Measurements from ENCODE around the gene SLC16A3. TPM values are rescaled to one million over a fixed set of nuclear protein-coding genes. Genes with fewer than 3 reads are reported as not detected.
A peak's percentile ranks its signal among the peaks of the same experiment; 100 is the strongest.

The SLC16A3 gene
- polyA plus RNA-seq, 1 donor (not counting 4 experiments of a cell fraction or from before 2014, with no cell fraction given) = 35.7 TPM

DNA sequence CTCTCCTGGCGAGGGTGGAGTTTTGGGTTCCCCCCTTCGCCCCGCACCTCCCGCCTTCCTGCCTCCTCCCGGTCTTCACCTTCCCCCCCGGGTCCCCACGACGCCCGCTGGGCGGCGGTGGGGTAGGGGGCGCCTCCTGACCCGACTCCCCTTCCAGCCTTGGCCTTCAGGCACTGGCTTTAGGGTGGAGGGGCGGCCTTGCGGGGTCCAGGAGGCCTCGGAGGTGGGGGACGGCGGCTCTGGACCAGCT is 2.4 kb downstream of the SLC16A3 start:
- TF ChIP-seq, protein P1, sequence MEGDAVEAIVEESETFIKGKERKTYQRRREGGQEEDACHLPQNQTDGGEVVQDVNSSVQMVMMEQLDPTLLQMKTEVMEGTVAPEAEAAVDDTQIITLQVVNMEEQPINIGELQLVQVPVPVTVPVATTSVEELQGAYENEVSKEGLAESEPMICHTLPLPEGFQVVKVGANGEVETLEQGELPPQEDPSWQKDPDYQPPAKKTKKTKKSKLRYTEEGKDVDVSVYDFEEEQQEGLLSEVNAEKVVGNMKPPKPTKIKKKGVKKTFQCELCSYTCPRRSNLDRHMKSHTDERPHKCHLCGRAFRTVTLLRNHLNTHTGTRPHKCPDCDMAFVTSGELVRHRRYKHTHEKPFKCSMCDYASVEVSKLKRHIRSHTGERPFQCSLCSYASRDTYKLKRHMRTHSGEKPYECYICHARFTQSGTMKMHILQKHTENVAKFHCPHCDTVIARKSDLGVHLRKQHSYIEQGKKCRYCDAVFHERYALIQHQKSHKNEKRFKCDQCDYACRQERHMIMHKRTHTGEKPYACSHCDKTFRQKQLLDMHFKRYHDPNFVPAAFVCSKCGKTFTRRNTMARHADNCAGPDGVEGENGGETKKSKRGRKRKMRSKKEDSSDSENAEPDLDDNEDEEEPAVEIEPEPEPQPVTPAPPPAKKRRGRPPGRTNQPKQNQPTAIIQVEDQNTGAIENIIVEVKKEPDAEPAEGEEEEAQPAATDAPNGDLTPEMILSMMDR (optimal IDR thresholded peaks at IDR 0.05 in 1 of 3, IDR thresholded peaks at IDR 0.05 in 1 of 3, conservative IDR thresholded peaks at IDR 0.05 in 1 of 3; ENCODE audit: extremely low read depth in 1 of 3, insufficient read depth in 2 of 3, low read length in 3 of 3) = no peak
- TF ChIP-seq EZH2 (IDR thresholded peaks at IDR 0.05; ENCODE audit: low read length) = no peak
- Histone ChIP-seq H3K79me2 (ENCODE audit: control insufficient read depth, insufficient read depth, low read length) (no peaks in the 10 kb centered on the region), H3K9me1 (ENCODE audit: control insufficient read depth, extremely low read depth, insufficient read depth, low read length) (no peaks in the 10 kb centered on the region), H3K4me1 (ENCODE audit: control insufficient read depth, extremely low read depth, insufficient read depth, low read length) (peaks cover 26% of the 10 kb centered on the region), H4K20me1 (ENCODE audit: control insufficient read depth, extremely low read depth, insufficient read depth, low read length) (no peaks in the 10 kb centered on the region), H3K9ac (ENCODE audit: control insufficient read depth, extremely low read depth, insufficient read depth, low read length) (peak overlapping the region; percentile 22), H3K9me3 (ENCODE audit: control insufficient read depth, low read depth, low read length) (no peaks in the 10 kb centered on the region), H3K27ac (ENCODE audit: control insufficient read depth, insufficient read depth, low read length) (no peak overlapping the region), H3K4me3 (ENCODE audit: control insufficient read depth in 2 of 3, extremely low read depth in 1 of 3, insufficient read depth in 2 of 3, low read depth in 1 of 3, low read length in 3 of 3) (peak overlapping the region; percentile 38 to 80 (median 60)), H3K36me3 (ENCODE audit: control insufficient read depth in 2 of 2, extremely low read depth in 1 of 2, insufficient read depth in 2 of 2, low read length in 2 of 2) (no peaks in the 10 kb centered on the region), H2AFZ (ENCODE audit: control insufficient read depth, low read length) (no peak overlapping the region), H3K27me3 (ENCODE audit: control insufficient read depth, extremely low read depth, insufficient read depth, low read length) (no peaks in the 10 kb centered on the region), H3K4me2 (ENCODE audit: control insufficient read depth, extremely low read depth, insufficient read depth, low read depth, low read length) (peak overlapping the region; percentile 62)
- no peak for FAIRE-seq
- no peak for DNase-seq (ENCODE audit: low read depth, low spot score)
- dilution Hi-C loops (cut with MboI; ENCODE audit: extremely low pct_ligation_motif_present, low sequenced_read_pairs) = no loop called here

DNA sequence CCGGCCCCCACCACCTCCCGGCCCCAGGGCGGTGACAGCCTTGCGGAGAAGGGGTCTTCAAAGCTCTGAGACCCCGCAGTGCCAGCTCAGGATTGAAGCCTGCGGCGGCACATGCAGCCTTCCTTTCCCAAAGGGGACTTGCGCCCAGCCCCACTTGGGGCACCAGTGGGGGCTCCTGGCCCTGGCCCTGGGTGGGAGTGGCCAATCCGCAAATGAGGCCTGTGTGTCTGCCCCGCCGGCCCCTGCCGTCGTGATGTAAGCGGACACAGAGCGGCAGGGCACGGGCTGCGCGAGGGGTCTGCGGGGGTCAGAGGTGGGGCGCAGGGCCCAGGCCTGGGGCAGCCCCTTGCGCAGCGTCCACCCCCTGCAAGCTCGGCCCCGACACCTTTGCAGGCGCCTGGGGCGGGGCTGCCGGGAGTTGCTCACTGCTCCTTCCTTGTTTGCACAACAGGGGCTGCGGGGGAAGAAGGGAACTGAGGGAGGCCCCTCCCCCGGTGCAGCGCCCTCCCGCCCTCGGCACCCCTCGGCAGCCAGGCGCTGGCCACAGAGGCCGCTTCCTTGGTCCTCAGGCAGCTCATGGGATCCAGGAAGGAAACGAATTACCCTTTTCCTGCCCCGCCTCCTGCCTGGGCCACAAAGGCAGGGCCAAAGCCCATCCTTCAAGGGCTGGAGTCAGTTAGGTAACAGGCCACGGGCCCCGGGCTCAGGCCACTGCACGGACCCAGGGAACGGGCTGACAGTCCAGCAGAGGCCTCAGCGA is 2.9 kb downstream of the SLC16A3 start:
- Histone ChIP-seq H3K9me1 (ENCODE audit: control insufficient read depth, extremely low read depth, insufficient read depth, low read length) (no peaks in the 10 kb centered on the region), H4K20me1 (ENCODE audit: control insufficient read depth, extremely low read depth, insufficient read depth, low read length) (no peaks in the 10 kb centered on the region), H3K9me3 (ENCODE audit: control insufficient read depth, low read depth, low read length) (no peaks in the 10 kb centered on the region), H3K4me1 (ENCODE audit: control insufficient read depth, extremely low read depth, insufficient read depth, low read length) (peaks cover 27% of the 10 kb centered on the region), H3K36me3 (ENCODE audit: control insufficient read depth in 2 of 2, extremely low read depth in 1 of 2, insufficient read depth in 2 of 2, low read length in 2 of 2) (peaks cover 0 to 1% of the 10 kb centered on the region in 2 experiments), H3K9ac (ENCODE audit: control insufficient read depth, extremely low read depth, insufficient read depth, low read length) (peak overlapping the region; percentile 22), H2AFZ (ENCODE audit: control insufficient read depth, low read length) (no peak overlapping the region), H3K27me3 (ENCODE audit: control insufficient read depth, extremely low read depth, insufficient read depth, low read length) (no peaks in the 10 kb centered on the region), H3K27ac (ENCODE audit: control insufficient read depth, insufficient read depth, low read length) (no peak overlapping the region), H3K4me3 (ENCODE audit: control insufficient read depth in 2 of 3, extremely low read depth in 1 of 3, insufficient read depth in 2 of 3, low read depth in 1 of 3, low read length in 3 of 3) (peak overlapping the region; percentile 38 to 80 (median 60)), H3K79me2 (ENCODE audit: control insufficient read depth, insufficient read depth, low read length) (no peaks in the 10 kb centered on the region), H3K4me2 (ENCODE audit: control insufficient read depth, extremely low read depth, insufficient read depth, low read depth, low read length) (peak overlapping the region; percentile 62)
- dilution Hi-C loops (cut with MboI; ENCODE audit: extremely low pct_ligation_motif_present, low sequenced_read_pairs) = no loop called here
- FAIRE-seq (no peak), DNase-seq (ENCODE audit: low read depth, low spot score) (no peak)
- TF ChIP-seq, protein P1 (optimal IDR thresholded peaks at IDR 0.05 in 1 of 3, IDR thresholded peaks at IDR 0.05 in 1 of 3, conservative IDR thresholded peaks at IDR 0.05 in 1 of 3; ENCODE audit: extremely low read depth in 1 of 3, insufficient read depth in 2 of 3, low read length in 3 of 3) = no peak
- no peak for TF ChIP-seq EZH2 (IDR thresholded peaks at IDR 0.05; ENCODE audit: low read length)

Data from keratinocyte (primary cell).